ENCODE measurements around the gene IL2RA. TPM values are rescaled to one million over a fixed set of nuclear protein-coding genes. Genes with fewer than 3 reads are reported as not detected.

IL2RA gene
- total RNA-seq, 1 donor: not detected

- TF ChIP-seq, protein P1, sequence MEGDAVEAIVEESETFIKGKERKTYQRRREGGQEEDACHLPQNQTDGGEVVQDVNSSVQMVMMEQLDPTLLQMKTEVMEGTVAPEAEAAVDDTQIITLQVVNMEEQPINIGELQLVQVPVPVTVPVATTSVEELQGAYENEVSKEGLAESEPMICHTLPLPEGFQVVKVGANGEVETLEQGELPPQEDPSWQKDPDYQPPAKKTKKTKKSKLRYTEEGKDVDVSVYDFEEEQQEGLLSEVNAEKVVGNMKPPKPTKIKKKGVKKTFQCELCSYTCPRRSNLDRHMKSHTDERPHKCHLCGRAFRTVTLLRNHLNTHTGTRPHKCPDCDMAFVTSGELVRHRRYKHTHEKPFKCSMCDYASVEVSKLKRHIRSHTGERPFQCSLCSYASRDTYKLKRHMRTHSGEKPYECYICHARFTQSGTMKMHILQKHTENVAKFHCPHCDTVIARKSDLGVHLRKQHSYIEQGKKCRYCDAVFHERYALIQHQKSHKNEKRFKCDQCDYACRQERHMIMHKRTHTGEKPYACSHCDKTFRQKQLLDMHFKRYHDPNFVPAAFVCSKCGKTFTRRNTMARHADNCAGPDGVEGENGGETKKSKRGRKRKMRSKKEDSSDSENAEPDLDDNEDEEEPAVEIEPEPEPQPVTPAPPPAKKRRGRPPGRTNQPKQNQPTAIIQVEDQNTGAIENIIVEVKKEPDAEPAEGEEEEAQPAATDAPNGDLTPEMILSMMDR (IDR thresholded peaks at IDR 0.05; ENCODE audit: extremely low read depth, low read depth, low read length): no peak
- Histone ChIP-seq H4K20me1 (ENCODE audit: insufficient read depth, low read length) (no peaks in the 10 kb centered on the region), H3K79me2 (ENCODE audit: insufficient read depth, low read length) (no peaks in the 10 kb centered on the region), H3K4me3 (ENCODE audit: insufficient read depth, low read length) (no peak overlapping the region), H2AFZ (ENCODE audit: low read length) (no peak overlapping the region), H3K27me3 (ENCODE audit: insufficient read depth, low read length) (peaks cover 25% of the 10 kb centered on the region), H3K4me1 (ENCODE audit: insufficient read depth, low read length) (no peaks in the 10 kb centered on the region), H3K9me3 (ENCODE audit: low read depth, low read length) (no peaks in the 10 kb centered on the region), H3K36me3 (ENCODE audit: insufficient read depth, low read length) (no peaks in the 10 kb centered on the region), H3K27ac (ENCODE audit: low read depth, low read length) (no peak overlapping the region), H3K4me2 (ENCODE audit: insufficient read depth, low read length) (no peak overlapping the region)
- DNase-seq (ENCODE audit: insufficient read length, low spot score, missing footprints): no peak
Observed at GRCh38 chr10:5996696-5997095, 65.5 kb downstream of the IL2RA start.

GRCh38 chr10:5992398-5992797 lies 69.8 kb downstream of the IL2RA start:
- H3K27me3 ChIP-seq (ENCODE audit: insufficient read depth, low read length): peaks cover 5% of the 10 kb centered on the region
- no peaks in the 10 kb centered on the region for H3K9me3 ChIP-seq (ENCODE audit: low read depth, low read length)
- no peaks in the 10 kb centered on the region for H3K4me1 ChIP-seq (ENCODE audit: insufficient read depth, low read length)
- H3K79me2 ChIP-seq (ENCODE audit: insufficient read depth, low read length): no peaks in the 10 kb centered on the region
- TF ChIP-seq, protein P1 (IDR thresholded peaks at IDR 0.05; ENCODE audit: extremely low read depth, low read depth, low read length): no peak
- H3K4me3 ChIP-seq (ENCODE audit: insufficient read depth, low read length): no peak overlapping the region
- H3K4me2 ChIP-seq (ENCODE audit: insufficient read depth, low read length): no peak overlapping the region
- H2AFZ ChIP-seq (ENCODE audit: low read length): no peak overlapping the region
- no peaks in the 10 kb centered on the region for H4K20me1 ChIP-seq (ENCODE audit: insufficient read depth, low read length)
- no peak overlapping the region for H3K27ac ChIP-seq (ENCODE audit: low read depth, low read length)
- no peaks in the 10 kb centered on the region for H3K36me3 ChIP-seq (ENCODE audit: insufficient read depth, low read length)
- DNase-seq (ENCODE audit: insufficient read length, low spot score, missing footprints): no peak

DNA sequence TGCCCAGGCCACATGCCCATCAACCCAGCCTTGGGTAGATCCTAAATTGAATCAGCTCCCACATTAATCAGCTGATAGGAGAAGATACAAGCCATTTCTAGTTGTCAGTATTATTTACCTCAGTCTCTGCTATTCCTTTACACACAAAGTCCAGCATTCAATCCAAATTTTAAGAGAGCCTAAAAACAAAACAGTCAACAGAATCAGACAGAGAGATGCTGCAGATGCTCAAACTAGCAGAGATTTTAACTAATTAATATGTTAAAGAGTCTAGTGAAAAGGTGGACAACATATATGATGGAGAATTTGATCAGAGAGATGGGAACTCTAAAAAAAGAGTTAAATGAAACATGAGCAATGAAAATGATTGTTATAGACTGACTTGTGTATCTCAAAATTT lies 70.5 kb downstream of the IL2RA start:
- Histone ChIP-seq H3K27me3 (ENCODE audit: insufficient read depth, low read length) (peaks cover 3% of the 10 kb centered on the region), H4K20me1 (ENCODE audit: insufficient read depth, low read length) (no peaks in the 10 kb centered on the region), H2AFZ (ENCODE audit: low read length) (no peak overlapping the region), H3K36me3 (ENCODE audit: insufficient read depth, low read length) (no peaks in the 10 kb centered on the region), H3K79me2 (ENCODE audit: insufficient read depth, low read length) (no peaks in the 10 kb centered on the region), H3K4me2 (ENCODE audit: insufficient read depth, low read length) (no peak overlapping the region), H3K4me1 (ENCODE audit: insufficient read depth, low read length) (no peaks in the 10 kb centered on the region), H3K9me3 (ENCODE audit: low read depth, low read length) (no peaks in the 10 kb centered on the region), H3K27ac (ENCODE audit: low read depth, low read length) (no peak overlapping the region), H3K4me3 (ENCODE audit: insufficient read depth, low read length) (no peak overlapping the region)
- TF ChIP-seq, protein P1 (IDR thresholded peaks at IDR 0.05; ENCODE audit: extremely low read depth, low read depth, low read length): no peak
- no peak for DNase-seq (ENCODE audit: insufficient read length, low spot score, missing footprints)

GRCh38 chr10:5989756-5990155 lies 72.4 kb downstream of the IL2RA start:
- TF ChIP-seq, protein P1 (IDR thresholded peaks at IDR 0.05; ENCODE audit: extremely low read depth, low read depth, low read length): no peak
- no peak overlapping the region for H3K4me3 ChIP-seq (ENCODE audit: insufficient read depth, low read length)
- no peak overlapping the region for H3K27ac ChIP-seq (ENCODE audit: low read depth, low read length)
- no peaks in the 10 kb centered on the region for H3K9me3 ChIP-seq (ENCODE audit: low read depth, low read length)
- no peak overlapping the region for H2AFZ ChIP-seq (ENCODE audit: low read length)
- H4K20me1 ChIP-seq (ENCODE audit: insufficient read depth, low read length): no peaks in the 10 kb centered on the region
- H3K4me2 ChIP-seq (ENCODE audit: insufficient read depth, low read length): no peak overlapping the region
- H3K27me3 ChIP-seq (ENCODE audit: insufficient read depth, low read length): no peaks in the 10 kb centered on the region
- no peaks in the 10 kb centered on the region for H3K36me3 ChIP-seq (ENCODE audit: insufficient read depth, low read length)
- DNase-seq (ENCODE audit: insufficient read length, low spot score, missing footprints): no peak
- no peaks in the 10 kb centered on the region for H3K4me1 ChIP-seq (ENCODE audit: insufficient read depth, low read length)
- no peaks in the 10 kb centered on the region for H3K79me2 ChIP-seq (ENCODE audit: insufficient read depth, low read length)
